Adrenal gland (tissue), 5 donors: ENCODE data around the gene PRPF39.

Experiments used
- CTCF ChIP-seq, 6 experiments: fragments of 450-650 bp in 4 of 6; fragments of 200-600 bp in 2 of 6; sonication (generic) in 1 of 6; IDR thresholded peaks; 1 replicate in 5 of 6; 2 replicates in 1 of 6; pipeline versions ENCODE4 v1.5.1 to v1.8.0; 2016 to 2021; ENCODE audit warnings: antibody characterized with exemption in 6 of 6, mild to moderate bottlenecking in 2 of 6, moderate library complexity in 1 of 6
- POLR2A ChIP-seq, 2 donors: fragments of 450-650 bp; IDR thresholded peaks; one replicate each; pipeline ENCODE4 v1.6.1; 2017; ENCODE audit warnings: antibody characterized with exemption in 2 of 2, mild to moderate bottlenecking in 2 of 2, moderate library complexity in 1 of 2
- donor health status: DM: no; HTN: no; CAD: no.

DNA sequence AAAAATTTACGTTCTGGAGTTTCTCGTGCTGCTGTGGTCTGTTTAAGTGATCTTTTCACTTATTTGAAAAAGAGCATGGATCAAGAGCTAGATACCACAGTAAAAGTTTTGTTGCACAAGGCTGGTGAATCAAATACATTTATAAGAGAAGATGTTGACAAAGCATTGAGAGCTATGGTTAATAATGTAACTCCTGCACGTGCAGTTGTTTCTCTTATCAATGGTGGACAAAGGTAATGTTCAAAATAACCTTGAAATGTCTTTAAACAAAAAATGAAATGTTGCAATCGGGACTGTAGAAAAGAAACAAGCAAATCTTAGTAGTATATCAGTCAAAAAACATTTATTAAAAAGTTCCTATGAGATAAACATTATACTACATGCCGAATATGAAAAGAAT is 39.3 kb upstream of the PRPF39 start:
- no peak for TF ChIP-seq POLR2A (IDR thresholded peaks at IDR 0.05)
- no peak for TF ChIP-seq CTCF (IDR thresholded peaks at IDR 0.05)
